Stimulated activated naive CD4-positive, alpha-beta T cell (primary cell): ENCODE measurements around the gene ASS1.

Experiments used
- DNase-seq, 6 experiments: peaks; one replicate each; lab custom pipeline; 2025; lab: John Stamatoyannopoulos, UW

Gene ASS1

DNA sequence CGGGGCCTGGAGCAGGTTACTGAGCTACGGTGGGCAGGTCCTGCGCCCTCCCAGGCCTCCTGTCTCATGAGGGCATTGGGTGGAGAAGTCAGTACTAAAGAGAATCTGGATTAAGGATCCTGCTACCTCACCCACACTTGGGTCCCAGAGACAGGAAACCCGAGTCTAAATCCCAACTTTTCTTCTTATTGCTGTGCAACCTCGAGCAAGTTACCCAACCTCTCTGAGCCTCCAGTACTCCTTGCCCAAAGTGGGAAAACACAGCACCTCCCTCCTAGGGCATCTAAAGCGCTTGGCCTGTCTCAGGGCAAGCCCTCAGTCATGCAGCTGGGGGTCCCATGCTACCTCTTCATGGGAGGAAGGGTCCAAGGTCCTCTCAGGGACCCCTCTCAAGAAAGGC lies 28.2 kb downstream of the ASS1 start:
- DNase-seq, result no peak

GRCh38 chr9:130473566-130473965 lies 28.8 kb downstream of the ASS1 start:
- DNase-seq, result no peak

GRCh38 chr9:130474106-130474505 lies 29.3 kb downstream of the ASS1 start:
- no peak for DNase-seq

- DNase-seq, result no peak
These were observed 31.5 kb downstream of the ASS1 start for GRCh38 chr9:130476151-130476730.

- no peak for DNase-seq
These were observed 32.8 kb downstream of the ASS1 start for GRCh38 chr9:130477564-130477963.

GRCh38 chr9:130478152-130478551 lies 33.4 kb downstream of the ASS1 start:
- DNase-seq, result no peak

GRCh38 chr9:130478736-130479575 lies 34.2 kb downstream of the ASS1 start:
- DNase-seq, result no peak

- no peak for DNase-seq
These were observed 34.8 kb downstream of the ASS1 start for GRCh38 chr9:130479587-130479986.

- DNase-seq, result no peak
These were observed 35.9 kb downstream of the ASS1 start for GRCh38 chr9:130480673-130481072.

DNA sequence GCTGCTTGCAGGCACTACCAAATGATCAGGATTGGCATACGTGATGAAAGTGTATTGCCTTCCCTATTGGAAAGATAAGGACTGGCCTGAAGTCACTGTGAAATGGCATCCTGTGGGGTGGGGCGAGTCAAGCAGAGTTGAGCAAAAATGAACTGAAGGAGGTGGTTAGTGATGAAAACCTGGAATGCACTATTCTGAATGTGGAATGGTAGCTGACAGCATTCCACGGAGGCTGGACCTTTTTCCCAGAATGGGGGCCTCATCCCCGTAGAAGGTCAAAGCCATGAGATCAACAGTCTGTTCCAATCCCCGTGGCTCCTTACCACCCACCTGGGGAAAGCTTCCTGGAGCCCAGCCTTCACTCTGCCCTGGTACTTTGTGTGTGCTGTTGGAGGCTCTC lies 37.7 kb downstream of the ASS1 start:
- DNase-seq, result no peak

DNA sequence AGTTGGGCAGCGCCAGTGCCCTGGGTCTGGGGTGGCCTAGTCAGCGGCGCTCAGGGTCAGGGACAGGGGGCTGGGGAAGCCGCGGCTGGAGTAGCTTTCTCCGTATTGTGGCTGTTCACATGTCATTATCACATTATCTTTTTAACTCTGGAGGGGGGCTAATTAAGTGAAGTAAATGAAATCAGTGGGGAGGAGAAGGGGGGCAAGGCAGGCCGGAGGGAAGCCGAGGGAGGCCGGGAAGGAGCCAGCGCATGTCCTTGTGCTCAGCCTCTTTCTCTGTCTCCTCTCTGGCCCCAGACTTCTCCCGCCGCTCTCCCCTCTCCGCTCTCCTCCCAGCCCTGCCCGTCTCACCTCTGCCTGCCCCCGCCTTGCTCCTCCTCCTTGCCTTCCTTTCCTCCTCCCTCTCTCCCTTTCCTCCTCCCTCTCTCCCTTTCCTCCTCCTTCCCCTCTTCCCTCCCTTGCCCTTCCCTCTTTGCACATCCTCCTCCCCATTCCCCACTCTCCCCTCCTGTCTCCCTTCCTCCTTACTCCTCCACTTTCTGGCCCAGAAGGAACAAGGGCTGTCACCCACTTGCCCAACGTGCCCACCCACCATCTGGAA lies 38.7 kb downstream of the ASS1 start:
- no peak for DNase-seq

GRCh38 chr9:130484362-130485072 lies 39.8 kb downstream of the ASS1 start:
- no peak for DNase-seq

DNA sequence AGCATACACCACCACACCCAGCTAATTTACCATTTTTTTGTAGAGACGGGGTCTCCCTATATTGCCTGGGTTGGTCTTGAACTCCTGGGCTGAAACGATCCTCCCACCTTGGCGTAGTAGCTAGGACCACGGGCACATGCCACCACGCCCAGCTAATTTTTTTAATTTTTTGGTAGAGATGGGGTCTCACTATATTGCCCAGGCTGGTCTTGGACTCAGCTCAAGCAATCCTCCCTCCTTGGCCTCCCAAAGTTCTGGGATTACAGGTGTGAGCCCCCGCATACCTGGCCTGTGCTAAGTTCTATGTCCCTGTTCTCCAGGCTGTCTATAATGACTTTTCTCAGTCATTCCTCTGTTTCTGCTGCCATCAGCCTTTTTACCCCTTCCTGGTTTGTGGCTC lies 41.3 kb downstream of the ASS1 start:
- DNase-seq, result no peak

DNA sequence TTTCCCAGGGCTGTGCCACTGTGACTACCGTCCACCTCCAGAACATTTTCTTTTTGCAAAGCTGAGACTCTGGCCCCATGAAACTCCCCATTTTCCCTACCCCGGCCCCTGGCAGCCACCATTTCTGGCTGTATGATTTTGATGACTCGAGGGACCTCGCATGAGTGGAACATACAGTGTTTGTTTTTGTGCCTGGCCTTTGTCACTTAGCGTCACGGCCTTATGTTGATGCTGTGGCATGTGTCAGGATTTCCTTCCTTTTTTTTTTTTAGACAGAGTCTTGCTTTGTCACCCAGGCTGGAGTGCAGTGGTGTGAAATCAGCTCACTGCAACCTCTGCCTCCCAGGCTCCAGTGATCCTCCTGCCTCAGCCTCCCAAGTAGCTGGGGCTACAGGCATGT lies 42.7 kb downstream of the ASS1 start:
- DNase-seq, result no peak

DNA sequence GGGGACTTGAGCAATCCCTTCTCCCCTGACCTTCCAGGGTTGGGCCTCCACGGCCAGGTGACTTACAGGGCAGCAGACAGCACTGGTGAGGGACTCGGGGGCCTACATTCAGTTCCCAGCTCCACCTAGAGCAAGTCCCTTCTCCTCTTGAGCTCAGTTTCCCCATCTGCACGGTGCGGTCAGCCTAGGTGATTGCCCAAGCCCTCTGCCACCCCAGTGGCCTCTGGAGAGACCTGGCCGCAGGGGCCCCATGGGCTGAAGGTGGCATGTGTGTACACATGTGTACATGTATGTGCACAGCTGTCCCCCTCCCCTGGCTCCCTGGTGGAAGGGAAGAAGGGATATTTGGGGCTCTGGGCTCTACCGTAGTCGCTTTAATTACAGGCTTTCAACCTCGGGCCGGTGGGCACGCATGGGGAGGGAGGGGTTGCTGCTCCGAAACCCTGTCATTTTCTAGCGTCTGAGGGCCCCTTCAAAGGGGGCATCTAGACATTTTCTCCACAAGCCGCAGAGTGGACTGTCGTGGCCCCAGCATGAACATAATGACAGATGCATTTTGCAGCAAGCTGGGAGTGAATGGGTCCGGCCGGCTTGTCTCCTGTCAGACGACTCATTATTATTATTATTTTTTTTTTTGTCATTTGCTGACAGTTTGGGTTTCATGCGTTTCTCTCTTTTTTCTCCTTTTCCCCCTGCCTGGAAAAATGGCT lies 44.0 kb downstream of the ASS1 start:
- no peak for DNase-seq

- no peak for DNase-seq
These were observed 46.2 kb downstream of the ASS1 start for GRCh38 chr9:130490981-130491380.

GRCh38 chr9:130491830-130492482 lies 47.2 kb downstream of the ASS1 start:
- no peak for DNase-seq

GRCh38 chr9:130493021-130493420 lies 48.3 kb downstream of the ASS1 start:
- DNase-seq, result no peak

DNA sequence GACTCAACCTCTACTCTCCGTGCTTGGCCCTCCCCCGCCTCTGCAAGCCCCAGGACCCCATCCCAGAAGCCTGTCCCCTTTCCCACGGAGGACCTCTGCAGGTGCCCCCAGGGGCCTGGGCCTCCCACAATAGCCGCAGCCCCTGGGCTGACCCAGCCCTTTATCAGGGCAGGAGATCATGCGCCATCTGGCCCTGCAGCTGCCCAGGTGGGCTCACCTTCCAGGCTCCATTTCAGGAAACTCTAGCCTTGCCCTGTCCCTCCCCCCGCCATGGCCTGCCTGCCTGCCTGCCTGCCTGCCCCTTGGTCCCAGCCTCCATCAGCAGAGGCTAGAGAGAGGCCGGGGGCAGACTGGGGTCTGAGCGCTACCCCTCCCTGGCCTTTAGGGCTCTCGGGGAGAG lies 48.7 kb downstream of the ASS1 start:
- no peak for DNase-seq

DNA sequence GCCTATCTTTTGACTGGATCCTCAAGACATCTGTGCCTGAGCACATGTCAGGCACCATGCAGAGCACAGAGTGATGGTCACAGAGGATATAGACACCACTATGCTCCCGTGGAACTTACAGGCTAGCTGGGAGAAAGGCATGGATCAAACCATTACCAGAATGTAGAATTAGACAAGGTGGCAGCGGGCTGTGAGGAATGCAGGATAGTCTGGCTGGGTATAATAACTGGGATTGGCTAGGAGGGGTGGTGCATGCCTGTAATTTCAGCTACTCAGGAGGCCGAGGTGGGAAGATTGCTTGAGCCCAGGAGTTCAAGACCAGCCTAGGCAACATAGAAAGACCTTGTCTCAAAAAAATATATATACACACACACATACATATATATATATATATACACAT lies 50.3 kb downstream of the ASS1 start:
- DNase-seq, result no peak

DNA sequence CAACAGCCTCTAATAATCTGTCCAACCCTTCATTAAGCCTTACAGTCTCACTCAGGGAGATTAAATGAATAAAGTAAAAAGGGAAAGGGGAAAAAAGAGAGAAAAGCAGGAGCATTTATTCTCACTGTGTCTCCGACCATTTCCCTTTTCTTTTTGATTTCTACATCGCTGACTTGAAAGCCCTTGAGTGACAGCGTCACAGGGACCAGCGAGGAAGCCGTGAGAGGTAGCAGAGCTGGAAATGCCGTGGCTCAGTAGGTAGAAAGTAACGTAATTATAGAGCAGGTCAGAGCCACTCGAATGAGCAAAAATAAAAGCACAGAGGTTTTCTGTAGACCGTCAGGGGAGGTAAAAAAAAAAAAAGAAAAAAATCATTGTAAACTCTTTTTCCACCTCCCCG lies 52.4 kb downstream of the ASS1 start:
- no peak for DNase-seq
